Bronchial epithelial cell (primary cell): ENCODE results near the gene CRADD. TPM values are rescaled to one million over a fixed set of nuclear protein-coding genes. Genes with fewer than 3 reads are reported as not detected.
"Not testable (repeated sequence)": the region's sequence is repeated elsewhere in the genome, so short reads cannot be mapped to it uniquely, and the experiment has no call there.

Experiments used
- DNase-seq: peaks from one replicate; pipeline ENCODE4 v3.0.0-alpha.2; 2010; ENCODE audit warnings: low read depth
- FAIRE-seq: peaks from 2 replicates; lab custom pipeline; 2011; peaks lifted over from hg19 to GRCh38; lab: Jason Lieb, UNC
- H3K27me3 ChIP-seq: 2 replicates; pipeline ENCODE4 v1.5.1; 2011; ENCODE audit warnings: low read length; ENCODE audit not compliant: control insufficient read depth, insufficient read depth
- H3K36me3 ChIP-seq: 2 replicates; pipeline ENCODE4 v1.5.1; 2011; ENCODE audit warnings: low read length; ENCODE audit not compliant: control insufficient read depth, insufficient read depth
- H3K4me3 ChIP-seq: 2 replicates; pipeline ENCODE4 v1.5.1; 2011; ENCODE audit warnings: mild to moderate bottlenecking, low read depth, low read length, control low read depth
- CTCF ChIP-seq: IDR thresholded peaks from 2 replicates; pipeline ENCODE4 v1.5.1; 2011; ENCODE audit warnings: mild to moderate bottlenecking, moderate library complexity, low read length, control low read depth, inconsistent platforms; ENCODE audit not compliant: insufficient read depth, severe bottlenecking
- total RNA-seq: library from RNA; depleted of rRNA; stranded (reverse); fragments of >200 nt; gene quantifications from 2 replicates; pipeline ENCODE4 v1.2.1, GENCODE V29; 2014

Gene CRADD
- total RNA-seq, 1 donor from 2014 or later, result 11.8 TPM

DNA sequence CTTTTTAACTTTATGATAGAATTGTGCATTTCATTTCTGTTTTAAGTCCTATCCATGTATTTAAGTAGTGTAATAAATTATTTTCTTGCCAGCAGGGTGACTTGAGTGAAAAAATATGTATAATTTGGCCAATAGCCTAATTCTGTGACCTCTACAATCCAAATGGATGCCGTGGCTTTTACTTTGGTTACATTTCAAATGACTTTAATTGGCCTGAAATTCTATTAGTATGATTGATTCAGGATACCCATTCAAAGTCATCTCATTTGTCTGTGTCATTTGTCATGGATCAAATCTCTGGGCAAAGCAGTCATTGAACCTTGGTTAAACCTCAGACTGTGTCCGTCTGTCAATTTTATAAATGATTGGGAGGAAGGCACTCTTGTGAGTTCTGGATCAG, 29.6 kb downstream of the CRADD start:
- no peaks in the 10 kb centered on the region for H3K27me3 ChIP-seq
- DNase-seq, result no peak
- H3K4me3 ChIP-seq, result no peak overlapping the region
- FAIRE-seq, result no peak
- no peaks in the 10 kb centered on the region for H3K36me3 ChIP-seq
- TF ChIP-seq CTCF, result no peak

DNA sequence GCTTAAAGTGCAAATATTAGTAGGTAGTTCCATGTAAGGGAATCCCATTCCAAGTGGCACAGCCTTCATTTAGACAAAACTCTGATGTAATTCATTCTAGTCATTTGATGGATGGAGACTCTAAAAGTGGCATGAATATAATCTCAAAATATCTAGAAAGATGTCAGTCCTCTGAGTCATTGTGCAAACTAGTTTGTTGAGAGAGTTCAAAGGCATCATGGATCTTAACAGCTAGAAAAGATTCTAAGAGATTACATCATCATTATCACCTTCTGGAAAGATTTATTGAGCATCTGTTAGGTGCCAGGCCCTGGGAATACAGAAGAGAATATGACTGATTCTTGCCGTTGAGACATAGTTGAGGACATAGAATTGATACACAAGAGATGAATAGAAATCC, 30.7 kb downstream of the CRADD start:
- no peaks in the 10 kb centered on the region for H3K36me3 ChIP-seq
- TF ChIP-seq CTCF, result no peak
- FAIRE-seq, result no peak

GRCh38 chr12:93708952-93709351, 31.8 kb downstream of the CRADD start:
- TF ChIP-seq CTCF, result no peak
- Histone ChIP-seq H3K27me3 (no peaks in the 10 kb centered on the region), H3K36me3 (no peaks in the 10 kb centered on the region), H3K4me3 (no peak overlapping the region)
- DNase-seq, result no peak
- FAIRE-seq, result no peak

More for the DNA sequence above, 30.7 kb downstream of the CRADD start:
- Histone ChIP-seq H3K27me3 (no peaks in the 10 kb centered on the region), H3K4me3 (no peak overlapping the region)
- peak; percentile 78 for DNase-seq

DNA sequence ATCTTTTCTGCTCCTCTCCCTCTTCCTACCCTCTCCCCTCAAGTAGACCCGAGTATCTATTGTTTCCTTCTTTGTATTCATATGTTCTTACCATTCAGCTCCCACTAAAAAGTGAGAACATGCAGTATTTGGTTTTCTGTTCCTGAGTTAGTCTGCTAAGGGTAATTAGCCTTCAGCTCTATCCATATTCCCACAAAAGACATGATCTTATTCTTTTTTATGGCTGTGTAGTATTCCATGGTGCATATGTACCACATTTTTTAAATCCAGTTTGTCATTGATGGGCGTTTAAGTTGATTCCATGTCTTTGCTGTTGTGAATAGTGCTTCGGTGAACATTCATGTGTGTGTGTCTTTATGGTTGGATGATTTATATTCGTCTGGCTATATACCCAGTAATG, 32.2 kb downstream of the CRADD start:
- H3K4me3 ChIP-seq, result no peak overlapping the region
- H3K27me3 ChIP-seq, result no peaks in the 10 kb centered on the region
- no peaks in the 10 kb centered on the region for H3K36me3 ChIP-seq
- FAIRE-seq, result no peak
- no peak for DNase-seq
- no peak for TF ChIP-seq CTCF

DNA sequence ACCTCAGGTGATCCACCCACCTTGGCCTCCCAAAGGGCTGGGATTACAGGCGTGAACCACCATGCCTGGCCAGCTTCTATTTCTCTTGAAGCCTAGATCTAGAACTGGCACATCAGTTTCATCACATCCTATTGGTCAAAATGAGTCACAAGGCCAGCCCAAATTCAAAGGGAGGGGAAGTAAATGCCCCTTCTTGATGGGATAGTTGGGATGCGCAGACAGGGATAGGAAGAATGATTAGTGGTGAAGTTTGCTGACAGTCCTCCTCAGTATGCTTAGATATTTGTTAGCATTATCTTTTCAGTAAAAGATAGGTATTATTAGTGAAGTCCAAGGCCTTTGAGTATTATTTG, 33.4 kb downstream of the CRADD start:
- FAIRE-seq, result no peak
- no peaks in the 10 kb centered on the region for H3K27me3 ChIP-seq
- no peak overlapping the region for H3K4me3 ChIP-seq
- no peaks in the 10 kb centered on the region for H3K36me3 ChIP-seq
- no peak for TF ChIP-seq CTCF
- DNase-seq, result no peak

DNA sequence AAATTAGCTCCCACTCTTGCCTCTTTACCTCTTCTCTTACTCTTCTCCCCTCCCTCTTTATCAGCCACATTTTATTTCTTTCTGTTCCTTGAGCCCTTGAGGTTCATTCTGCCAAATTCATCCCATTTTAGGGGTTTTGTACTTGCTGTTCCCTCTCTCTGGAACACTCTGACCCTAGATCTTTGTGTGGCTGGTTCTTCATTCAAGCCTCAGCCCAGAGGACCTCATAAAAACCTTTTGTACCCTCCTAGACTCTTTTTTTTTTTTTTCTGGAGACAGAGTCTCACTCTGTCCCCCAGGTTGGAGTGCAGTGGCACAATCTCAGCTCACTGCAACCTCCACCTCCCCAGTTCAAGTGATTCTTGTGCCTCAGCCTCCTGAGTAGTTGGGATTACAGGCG, 34.3 kb downstream of the CRADD start:
- DNase-seq, H3K27me3 ChIP-seq, FAIRE-seq, H3K36me3 ChIP-seq, H3K4me3 ChIP-seq: not testable (repeated sequence)

- no peak for TF ChIP-seq CTCF
- Histone ChIP-seq H3K27me3 (no peaks in the 10 kb centered on the region), H3K36me3 (no peaks in the 10 kb centered on the region), H3K4me3 (no peak overlapping the region)
- DNase-seq (peak; percentile 5), FAIRE-seq (no peak)
Observed at GRCh38 chr12:93712200-93712599, 35.0 kb downstream of the CRADD start.
